Stimulated activated CD4-positive, alpha-beta T cell treated with anti-CD3 and anti-CD28 coated beads, Interleukin-15, amount 100 ng/mL, for 48 hours (primary cell): ENCODE results near the gene KIAA1755.

Source experiments
- DNase-seq, 2 donors: peaks; one replicate each; pipeline ENCODE4 v3.0.0-alpha.2; 2020; ENCODE audit warnings: low read depth in 2 of 2

Gene KIAA1755

GRCh38 chr20:38184101-38184500 is 76.4 kb downstream of the KIAA1755 start:
- no peak for DNase-seq

- DNase-seq: no peak
Observed at GRCh38 chr20:38181971-38182370, 78.6 kb downstream of the KIAA1755 start.

GRCh38 chr20:38181207-38181801 is 79.2 kb downstream of the KIAA1755 start:
- DNase-seq: no peak

GRCh38 chr20:38180781-38181180 is 79.8 kb downstream of the KIAA1755 start:
- DNase-seq: no peak

- no peak for DNase-seq
Observed at GRCh38 chr20:38179846-38180245, 80.7 kb downstream of the KIAA1755 start.

- DNase-seq: no peak
Observed at GRCh38 chr20:38178581-38178980, 82.0 kb downstream of the KIAA1755 start.

GRCh38 chr20:38178065-38178491 is 82.5 kb downstream of the KIAA1755 start:
- no peak for DNase-seq

GRCh38 chr20:38177201-38177600 is 83.3 kb downstream of the KIAA1755 start:
- no peak for DNase-seq

GRCh38 chr20:38175304-38176180 is 85.0 kb downstream of the KIAA1755 start:
- no peak for DNase-seq

GRCh38 chr20:38173237-38174156 is 87.0 kb downstream of the KIAA1755 start:
- DNase-seq: no peak

GRCh38 chr20:38172408-38172807 is 88.1 kb downstream of the KIAA1755 start:
- DNase-seq: no peak

- no peak for DNase-seq
Observed at GRCh38 chr20:38171675-38172043, 88.9 kb downstream of the KIAA1755 start.

GRCh38 chr20:38170826-38171674 is 89.5 kb downstream of the KIAA1755 start:
- no peak for DNase-seq

- DNase-seq: no peak
Observed at GRCh38 chr20:38170219-38170825, 90.2 kb downstream of the KIAA1755 start.

GRCh38 chr20:38169636-38170193 is 90.8 kb downstream of the KIAA1755 start:
- DNase-seq: no peak

GRCh38 chr20:38168791-38169589 is 91.5 kb downstream of the KIAA1755 start:
- no peak for DNase-seq

GRCh38 chr20:38167851-38168760 is 92.4 kb downstream of the KIAA1755 start:
- DNase-seq: no peak

GRCh38 chr20:38167328-38167850 is 93.1 kb downstream of the KIAA1755 start:
- DNase-seq: no peak
